NCI-H226 (cell line): ENCODE data around the gene MYRFL.

ENCODE experiments used
- DNase-seq: peaks from one replicate; pipeline ENCODE4 v3.0.0-alpha.2; 2015

The MYRFL gene

DNA sequence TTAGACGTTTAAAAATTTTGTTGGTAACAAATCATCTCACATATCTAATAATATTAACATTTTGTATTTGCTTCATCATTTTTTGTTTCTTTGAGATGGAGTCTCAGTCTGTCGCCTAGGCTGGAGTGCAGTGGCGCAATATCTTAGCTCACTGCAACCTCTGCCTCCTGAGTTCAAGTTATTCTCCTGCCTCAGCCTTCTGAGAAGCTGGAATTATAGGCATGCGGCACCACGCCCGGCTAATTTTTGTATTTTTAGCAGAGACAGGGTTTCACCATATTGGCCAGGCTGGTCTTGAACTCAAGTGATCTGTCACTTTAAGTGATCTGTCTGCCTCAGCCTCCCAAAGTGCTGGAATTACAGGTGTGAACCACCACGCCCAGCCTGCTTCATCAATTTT lies 169.1 kb downstream of the MYRFL start:
- peak; percentile 55 for DNase-seq

DNA sequence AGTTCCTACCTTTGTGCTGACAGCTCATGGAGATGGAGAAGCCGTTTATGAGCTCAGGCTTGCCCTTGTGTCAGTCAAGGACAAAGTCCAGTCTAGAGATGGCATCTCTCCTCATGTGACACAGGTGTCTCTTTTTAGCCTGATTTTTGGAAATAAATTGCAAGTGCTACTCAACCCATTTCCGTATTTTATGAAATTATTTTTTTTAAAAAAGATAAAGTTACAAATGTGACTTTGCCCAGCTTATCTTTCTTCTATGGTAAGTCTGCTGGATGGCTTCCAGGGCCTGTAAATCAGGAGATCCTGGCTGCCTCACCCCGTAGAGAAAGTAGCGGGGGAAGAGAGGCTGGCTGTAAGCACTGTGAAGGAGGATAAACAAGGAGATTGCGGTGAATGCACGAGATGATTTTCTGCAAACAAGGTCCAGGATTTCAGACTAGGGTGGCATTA lies 169.7 kb downstream of the MYRFL start:
- DNase-seq, result peak; percentile 87

GRCh38 chr12:69996241-69996640 lies 171.2 kb downstream of the MYRFL start:
- no peak for DNase-seq

- no peak for DNase-seq
Measured at GRCh38 chr12:69996722-69997121, 171.7 kb downstream of the MYRFL start.

DNA sequence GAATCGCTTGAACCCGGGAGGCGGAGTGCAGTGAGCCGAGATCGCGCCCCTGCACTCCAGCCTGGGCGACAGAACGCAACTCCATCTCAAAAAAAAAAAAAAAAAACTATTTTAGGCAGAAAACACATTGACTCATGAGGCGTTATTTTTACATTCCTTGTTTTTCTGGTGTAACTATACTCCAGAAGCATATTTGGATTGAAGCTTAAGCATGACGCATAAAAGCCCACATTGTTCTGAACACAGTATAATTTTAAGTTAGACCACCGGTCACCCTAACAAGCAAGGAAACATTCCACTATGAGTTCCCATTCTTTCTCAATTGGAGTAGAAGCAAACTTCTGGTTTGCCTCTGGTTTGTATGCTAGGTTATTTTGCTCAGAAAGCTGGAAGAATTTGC lies 173.0 kb downstream of the MYRFL start:
- DNase-seq, result no peak

- DNase-seq, result no peak
Measured at GRCh38 chr12:69998922-69999321, 173.9 kb downstream of the MYRFL start.

DNA sequence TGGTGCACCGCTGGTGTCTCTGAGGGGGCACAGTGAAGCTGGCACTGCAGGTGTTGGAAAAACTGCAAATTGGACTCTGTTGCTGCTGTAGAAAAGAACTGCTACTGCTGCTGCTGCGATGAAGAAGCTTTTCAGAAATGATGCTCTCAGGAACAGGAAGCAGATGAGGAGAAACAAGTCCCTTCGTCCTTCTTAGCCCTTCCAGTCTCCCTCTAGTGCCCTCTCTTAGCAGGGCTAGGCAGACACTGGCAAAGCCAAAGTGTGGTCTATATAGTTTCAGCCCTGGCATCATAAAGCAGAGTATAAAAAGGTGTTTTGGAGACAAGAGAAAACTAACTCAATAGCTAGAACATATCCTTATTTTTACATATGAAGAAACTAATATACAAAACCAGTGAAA lies 174.5 kb downstream of the MYRFL start:
- DNase-seq, result no peak

GRCh38 chr12:70002097-70002911 lies 177.3 kb downstream of the MYRFL start:
- DNase-seq, result no peak

GRCh38 chr12:70002912-70003255 lies 177.9 kb downstream of the MYRFL start:
- DNase-seq, result no peak

DNA sequence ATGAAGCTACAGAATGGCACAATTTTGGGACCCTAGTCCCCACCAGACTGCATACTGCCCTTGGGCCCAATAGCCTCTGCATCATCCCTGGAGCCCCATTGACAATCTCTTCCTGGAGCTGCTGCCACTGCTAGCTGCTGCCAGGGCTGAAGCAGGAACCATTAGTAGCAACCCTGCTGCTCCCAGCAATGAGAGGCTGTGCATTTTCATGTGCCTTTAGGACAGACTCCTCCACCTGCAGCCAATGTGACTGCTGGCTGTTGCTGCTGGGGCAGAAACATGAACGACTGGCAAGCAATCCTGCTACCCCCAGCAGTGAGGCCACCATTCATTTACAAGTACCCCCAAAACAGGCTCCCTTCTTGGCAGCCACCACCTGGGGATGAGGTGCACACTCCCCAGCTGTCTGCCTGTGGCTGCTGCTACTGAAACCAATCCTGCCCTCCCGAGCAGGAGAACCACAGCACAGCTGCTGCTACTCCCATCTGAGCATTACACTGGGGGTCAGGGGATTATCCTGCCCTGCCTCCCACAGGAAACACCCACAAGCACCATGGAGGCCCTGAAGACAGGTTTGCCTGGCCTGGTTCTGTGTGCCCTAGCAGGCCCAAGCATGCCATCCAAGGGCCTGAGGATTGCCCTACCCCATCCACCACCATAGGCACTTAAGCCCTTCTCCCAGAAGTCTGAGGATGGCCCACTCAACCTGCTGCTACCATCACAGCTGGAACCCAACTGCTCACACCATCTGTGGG lies 181.0 kb downstream of the MYRFL start:
- DNase-seq, result no peak

DNA sequence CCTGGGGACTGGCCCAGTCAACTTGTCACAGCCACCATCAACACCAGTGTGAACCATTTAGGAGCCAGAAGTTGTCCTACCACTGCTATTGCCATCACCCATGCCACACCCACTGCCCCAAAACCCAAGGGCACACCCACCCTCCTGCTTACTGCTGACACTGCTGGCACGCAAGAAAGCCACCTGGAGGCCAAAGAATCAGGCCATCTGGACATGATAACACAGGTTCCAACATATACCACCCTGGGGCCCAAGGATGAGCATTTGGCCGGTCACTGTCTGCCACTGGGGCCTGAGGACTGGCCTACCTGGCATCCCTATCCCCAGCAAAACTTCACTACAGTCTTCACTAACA lies 181.6 kb downstream of the MYRFL start:
- DNase-seq, result no peak

- peak; percentile 54 for DNase-seq
Measured at GRCh38 chr12:70007687-70008086, 182.7 kb downstream of the MYRFL start.
